HTERT RPE-1 (cell line): ENCODE measurements around the gene ALPP.
"Not testable (repeated sequence)": the region's sequence is repeated elsewhere in the genome, so short reads cannot be mapped to it uniquely, and the experiment has no call there.

Experiments
- in situ Hi-C: fragments of 300-500 bp; cut with MboI; formaldehyde crosslinking; loops from 4 replicates; pipeline ENCODE4 v1.14.3; 2020; ENCODE audit warnings: low sequenced_read_pairs

Gene ALPP

GRCh38 chr2:232419245-232420072 is 40.9 kb downstream of the ALPP start:
- in situ Hi-C loops = no loop called here

GRCh38 chr2:232420073-232420454 is 41.5 kb downstream of the ALPP start:
- in situ Hi-C loops = no loop called here

- in situ Hi-C loops = no loop called here
These were observed 42.1 kb downstream of the ALPP start for GRCh38 chr2:232420463-232421188.

- in situ Hi-C loops = no loop called here
These were observed 42.7 kb downstream of the ALPP start for GRCh38 chr2:232421189-232421785.

- in situ Hi-C loops = no loop called here
These were observed 43.5 kb downstream of the ALPP start for GRCh38 chr2:232422051-232422450.

GRCh38 chr2:232422996-232423395 is 44.4 kb downstream of the ALPP start:
- in situ Hi-C loops = not testable (repeated sequence)

GRCh38 chr2:232423407-232423806 is 44.9 kb downstream of the ALPP start:
- in situ Hi-C loops = not testable (repeated sequence)

- in situ Hi-C loops = no loop called here
These were observed 53.4 kb downstream of the ALPP start for GRCh38 chr2:232431705-232432590.
